GM18505 (cell line): ENCODE data around the gene POLK.
"Not testable (repeated sequence)": the region's sequence is repeated elsewhere in the genome, so short reads cannot be mapped to it uniquely, and the experiment has no call there.

Experiments
- ATAC-seq: cut with Tn5 transposase; IDR thresholded peaks from one replicate; pipeline ENCODE4 v1.9.1; 2021; ENCODE audit not compliant: unreplicated experiment
- POLR2A ChIP-seq: IDR thresholded peaks from 4 replicates; pipeline ENCODE4 v1.6.1; 2011; ENCODE audit warnings: borderline replicate concordance; ENCODE audit not compliant: insufficient read depth, insufficient read length; ENCODE audit errors: extremely low read depth

The POLK gene

DNA sequence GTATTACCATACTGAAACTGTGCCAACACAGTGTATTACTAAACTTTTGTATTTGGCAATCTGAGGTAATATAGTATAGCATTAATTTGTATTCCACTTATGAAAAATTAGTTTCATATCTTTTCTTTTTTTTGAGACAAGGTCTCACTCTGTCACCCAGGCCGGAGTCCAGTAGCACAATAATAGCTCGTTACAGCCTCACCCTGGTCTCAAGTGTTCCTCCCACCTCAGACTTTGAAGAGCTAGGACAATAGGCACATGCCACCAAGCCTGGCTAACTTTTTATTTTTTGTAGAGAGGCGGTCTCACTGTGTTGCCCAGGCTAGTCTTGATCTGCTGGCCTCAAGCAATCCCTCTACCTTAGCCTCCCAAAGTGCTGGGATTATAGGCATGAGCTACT lies 36.1 kb downstream of the POLK start:
- no peak for TF ChIP-seq POLR2A
- ATAC-seq = no peak

DNA sequence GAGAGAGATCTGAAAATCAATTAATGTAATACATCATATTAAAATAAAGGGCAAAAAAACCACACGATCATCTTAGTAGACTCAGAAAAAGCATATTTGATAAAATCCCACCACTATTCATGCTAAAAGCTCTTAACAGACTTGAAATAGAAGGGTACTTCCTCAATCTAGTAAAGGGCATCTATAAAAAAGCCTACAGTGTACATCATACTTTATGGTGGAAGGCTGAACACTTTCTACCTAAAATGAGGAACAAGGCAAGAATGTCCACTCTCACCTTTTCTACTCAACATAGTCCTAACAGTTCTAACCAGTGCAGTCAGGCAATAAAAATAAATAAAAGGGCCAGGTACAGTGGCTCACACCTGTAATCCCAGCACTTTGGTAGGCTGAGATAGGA lies 38.9 kb downstream of the POLK start:
- ATAC-seq = no peak
- TF ChIP-seq POLR2A = no peak

DNA sequence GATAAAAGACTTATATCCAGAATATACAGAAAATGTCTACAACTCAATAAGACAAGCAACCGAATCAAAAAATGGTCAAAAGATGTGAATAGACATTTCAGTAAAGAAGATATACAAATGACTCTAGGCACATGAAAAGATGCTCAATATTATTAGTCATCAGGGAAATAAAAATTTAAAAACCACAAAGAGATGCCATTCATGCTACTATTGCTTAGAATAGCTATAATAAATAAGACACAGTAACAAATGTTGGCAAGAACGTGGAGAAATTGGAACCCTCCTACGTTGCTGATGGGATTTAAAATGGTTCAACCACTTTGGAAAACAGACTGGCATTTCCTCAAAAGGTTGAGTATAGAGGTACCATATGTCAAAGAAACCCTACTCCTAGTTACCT lies 39.8 kb downstream of the POLK start:
- no peak for TF ChIP-seq POLR2A
- no peak for ATAC-seq

DNA sequence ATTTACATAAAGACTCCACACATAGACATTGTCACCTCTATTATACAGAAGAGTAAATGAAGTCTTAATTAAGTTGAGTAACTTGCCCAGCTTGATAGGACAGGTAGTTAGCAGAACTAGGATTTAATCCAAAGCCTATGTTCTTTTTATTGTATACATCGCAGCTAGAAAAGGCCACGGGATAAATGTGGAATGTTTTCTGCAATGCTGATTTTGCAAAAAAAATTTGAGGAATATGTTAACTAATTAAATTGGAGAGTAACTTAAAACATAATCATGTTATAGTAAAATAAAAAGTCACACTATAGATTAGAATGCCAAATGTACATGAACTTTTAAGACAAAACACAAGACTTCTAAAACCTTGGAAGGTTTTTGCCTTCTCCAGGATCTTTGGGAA lies 41.1 kb downstream of the POLK start:
- ATAC-seq = no peak
- no peak for TF ChIP-seq POLR2A

DNA sequence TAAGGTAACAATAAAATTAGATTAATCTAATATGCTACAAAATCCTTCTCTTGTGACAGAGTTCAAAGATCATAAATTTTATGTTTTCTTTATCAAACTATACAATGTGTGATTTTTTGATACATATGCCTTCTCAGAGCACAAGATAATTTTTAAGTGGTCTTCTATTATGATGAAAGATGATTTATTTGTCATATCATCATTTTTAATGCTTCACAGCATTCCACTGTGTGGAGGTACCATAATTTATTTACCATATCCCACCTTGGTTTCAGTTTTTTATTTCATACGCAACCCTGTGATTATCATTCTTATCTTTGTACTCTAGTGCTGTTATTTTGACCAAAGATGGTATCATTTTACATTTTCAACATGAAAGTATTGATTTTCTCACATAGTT lies 41.7 kb downstream of the POLK start:
- ATAC-seq = no peak
- TF ChIP-seq POLR2A = no peak

DNA sequence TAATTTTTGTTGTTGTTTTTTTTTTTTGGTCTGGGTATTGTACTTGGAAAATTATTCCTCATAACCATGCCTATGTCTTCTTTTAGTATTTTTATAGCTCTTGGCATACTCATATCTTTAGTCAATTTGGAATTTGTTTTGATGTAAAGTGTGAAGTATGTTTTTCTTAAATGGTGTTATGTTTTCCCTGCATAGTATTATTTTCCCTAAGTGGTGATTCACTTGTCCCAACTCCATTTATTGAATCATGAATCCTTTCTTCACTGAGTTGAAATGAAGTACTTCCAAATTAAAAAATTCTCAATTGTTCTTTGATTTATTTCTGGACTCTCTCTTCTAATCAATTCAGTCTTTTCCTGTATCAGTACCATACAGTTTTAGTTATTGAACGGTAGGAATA lies 46.5 kb downstream of the POLK start:
- no peak for TF ChIP-seq POLR2A
- no peak for ATAC-seq

DNA sequence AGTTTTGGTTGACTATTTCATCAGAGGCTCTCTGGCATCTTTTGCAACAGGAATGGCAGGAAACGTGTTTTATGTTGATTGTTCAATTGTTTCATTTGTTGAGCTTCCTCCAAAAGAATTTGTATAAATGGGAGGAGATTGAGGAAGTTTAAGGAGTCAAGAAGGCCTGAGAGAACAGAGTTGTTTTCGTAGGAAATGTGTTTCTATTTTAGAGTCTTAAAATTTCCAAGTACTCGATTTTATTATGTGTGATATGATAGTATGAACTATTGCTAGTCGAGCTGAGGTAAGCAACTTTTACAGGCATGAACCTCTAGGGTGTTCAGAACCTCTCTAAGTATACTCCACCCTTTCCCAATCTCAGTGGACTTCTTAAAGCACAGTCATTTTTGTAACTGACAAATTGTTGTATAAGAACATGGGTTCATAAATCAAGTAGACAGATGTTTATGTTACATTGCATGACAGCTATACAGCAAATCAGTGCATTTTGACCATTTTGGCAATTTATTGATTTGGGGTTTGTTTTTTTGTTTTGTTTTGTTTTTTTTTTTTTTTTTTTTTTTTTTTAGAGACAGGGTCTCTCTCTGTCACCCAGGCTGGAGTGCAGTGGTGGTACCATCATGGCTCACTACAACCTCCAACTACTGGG lies 47.4 kb downstream of the POLK start:
- ATAC-seq = no peak
- no peak for TF ChIP-seq POLR2A

DNA sequence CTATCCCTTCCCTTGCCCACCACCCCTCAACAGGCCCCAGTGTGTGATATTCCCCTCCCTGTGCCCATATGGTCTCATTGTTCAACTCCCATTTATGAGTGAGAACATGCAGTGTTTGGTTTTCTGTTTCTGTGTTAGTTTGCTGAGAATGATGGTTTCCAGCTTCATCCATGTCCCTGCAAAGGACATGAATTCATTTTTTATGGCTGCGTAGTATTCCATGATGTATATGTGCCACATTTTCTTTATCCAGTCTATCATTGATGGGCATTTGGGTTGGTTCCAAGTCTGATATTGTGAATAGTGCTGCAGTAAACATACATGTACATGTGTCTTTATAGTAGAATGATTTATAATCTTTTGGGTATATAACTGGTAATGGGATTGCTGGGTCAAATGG lies 49.0 kb downstream of the POLK start:
- not testable (repeated sequence) for ATAC-seq

DNA sequence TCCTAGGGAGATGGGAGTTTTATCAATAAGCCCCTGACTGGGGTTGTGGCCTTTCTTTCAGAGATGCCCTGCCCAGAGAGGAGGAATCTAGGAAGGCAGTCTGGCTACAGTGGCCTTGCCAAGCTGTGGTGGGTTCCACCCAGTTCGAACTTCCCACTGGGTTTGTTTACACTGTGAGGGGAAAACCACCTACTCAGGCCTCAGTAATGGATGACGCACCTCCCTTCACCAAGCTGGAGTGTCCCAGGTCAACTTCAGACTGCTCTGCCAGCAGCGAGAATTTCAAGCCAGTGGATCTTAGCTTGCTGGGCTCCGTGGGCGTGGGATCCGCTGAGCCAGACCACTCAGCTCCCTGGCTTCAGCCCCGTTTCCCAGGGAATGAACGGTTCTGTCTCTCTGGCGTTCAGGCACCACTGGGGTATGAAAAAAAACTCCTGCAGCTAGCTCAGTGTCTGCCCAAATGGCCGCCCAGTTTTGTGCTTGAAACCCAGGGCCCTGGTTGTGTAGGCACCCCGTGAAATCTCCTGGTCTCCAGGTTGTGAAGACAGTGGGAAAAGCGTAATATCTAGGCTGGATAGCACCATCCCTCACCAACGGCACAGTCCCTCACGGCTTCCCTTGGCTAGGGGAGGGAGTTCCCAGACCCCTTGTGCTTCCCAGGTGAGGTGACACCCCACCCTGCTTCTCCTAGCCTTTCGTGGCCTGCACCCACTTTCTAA lies 54.5 kb downstream of the POLK start:
- not testable (repeated sequence) for ATAC-seq

DNA sequence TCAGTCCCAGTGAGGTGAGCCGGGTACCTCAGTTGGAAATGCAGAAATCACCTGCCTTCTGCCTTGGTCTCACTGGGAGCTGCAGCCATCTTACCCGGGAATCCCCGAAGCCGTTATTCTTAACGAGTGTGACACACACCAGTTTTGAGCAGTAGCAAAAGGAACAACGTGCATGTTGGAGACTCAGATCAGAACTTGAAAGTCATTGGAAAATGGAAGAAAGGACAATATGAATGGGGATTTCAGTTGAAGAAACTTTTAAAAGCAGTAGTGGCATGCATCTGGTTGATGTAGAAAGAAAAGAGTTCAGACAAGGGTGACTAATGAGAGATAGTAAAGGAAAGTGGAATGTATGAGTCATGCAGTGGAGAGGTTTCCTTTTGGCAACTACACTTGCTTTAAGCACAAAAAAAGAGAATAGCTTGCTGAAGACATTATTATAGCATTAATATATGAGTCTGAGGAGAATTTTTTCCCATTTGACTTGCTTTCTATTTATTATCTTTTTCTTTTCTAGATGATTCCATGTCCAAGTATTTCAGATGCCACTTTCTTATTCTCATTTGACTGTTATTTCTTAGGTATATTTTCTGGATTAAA lies 55.1 kb downstream of the POLK start:
- no peak for TF ChIP-seq POLR2A
- ATAC-seq = peak; percentile 76

DNA sequence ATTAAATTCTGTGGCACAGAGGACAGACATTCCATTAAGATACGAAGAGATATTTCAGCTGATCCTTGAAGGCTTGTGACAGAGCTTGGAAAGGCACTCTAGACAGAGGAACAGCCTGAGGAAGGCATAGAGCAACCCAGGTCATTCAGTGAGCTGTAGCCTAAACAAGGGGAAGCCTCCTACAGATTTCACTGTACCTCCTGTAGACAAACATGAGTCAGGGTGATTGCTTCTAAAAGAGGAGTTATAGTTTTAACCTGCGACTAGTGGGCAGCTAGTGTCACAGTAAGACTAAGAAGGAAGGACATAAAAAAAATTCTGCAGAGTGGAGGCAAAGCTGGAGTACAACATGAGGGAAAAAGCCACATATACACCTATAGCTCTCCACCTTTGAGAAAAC lies 56.0 kb downstream of the POLK start:
- peak; percentile 42 for ATAC-seq
- no peak for TF ChIP-seq POLR2A

DNA sequence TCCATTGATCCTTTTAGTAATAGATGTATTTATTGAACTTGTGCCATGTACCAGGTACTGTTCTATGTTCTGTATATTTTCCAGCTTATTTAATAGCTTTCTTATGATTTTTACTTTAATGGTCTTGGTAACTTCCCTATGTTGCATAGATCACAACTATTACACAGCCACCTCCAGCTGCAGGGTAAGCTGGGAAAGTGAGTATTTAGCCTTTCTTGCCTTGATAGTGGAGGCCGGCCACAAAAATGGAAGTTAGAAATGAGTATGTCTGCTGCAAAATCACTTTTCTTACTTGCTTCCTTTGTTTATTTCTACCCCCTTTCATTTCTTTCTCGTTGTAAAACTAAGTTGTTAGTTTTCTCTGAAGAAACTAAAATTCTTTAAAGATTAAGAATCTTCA lies 56.5 kb downstream of the POLK start:
- TF ChIP-seq POLR2A = no peak
- ATAC-seq = no peak

DNA sequence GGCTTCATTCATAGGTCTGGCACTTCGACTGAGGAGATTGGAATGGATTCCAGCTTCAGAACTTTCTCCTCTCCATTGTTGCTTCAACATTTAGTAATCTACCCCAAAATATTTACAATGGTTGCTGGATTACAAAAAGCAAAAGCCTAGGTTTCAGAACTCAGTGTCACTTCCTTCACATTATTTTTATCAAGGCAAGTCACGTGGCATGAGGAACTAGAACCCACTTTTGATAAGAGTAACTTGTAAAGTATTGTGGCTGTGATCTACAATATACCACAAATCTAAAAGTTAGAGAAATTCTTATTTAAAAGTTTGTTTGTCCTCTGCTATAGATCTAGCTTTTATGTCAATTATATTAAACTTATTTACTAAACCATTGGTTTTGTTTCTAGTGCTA lies 59.9 kb downstream of the POLK start:
- no peak for ATAC-seq
- no peak for TF ChIP-seq POLR2A

DNA sequence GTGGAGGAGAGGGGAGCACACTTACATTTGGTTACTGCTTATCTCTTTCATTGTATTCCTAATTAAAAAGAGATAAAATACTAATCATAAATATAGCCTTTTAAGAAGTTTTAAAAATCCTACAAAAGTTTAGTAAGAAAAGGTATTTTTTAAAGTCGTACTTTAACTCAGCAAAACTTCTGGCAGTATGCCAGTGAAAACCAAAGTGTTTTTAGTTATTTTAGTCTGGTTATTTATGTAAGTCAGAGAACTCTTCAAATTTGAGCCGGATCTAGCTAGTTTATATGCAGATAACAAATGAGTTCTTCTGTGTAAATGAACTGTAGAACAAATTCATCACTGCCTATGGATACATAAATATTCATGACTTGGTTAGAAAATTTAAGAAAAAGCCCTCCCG lies 63.1 kb downstream of the POLK start:
- ATAC-seq = peak; percentile 23

DNA sequence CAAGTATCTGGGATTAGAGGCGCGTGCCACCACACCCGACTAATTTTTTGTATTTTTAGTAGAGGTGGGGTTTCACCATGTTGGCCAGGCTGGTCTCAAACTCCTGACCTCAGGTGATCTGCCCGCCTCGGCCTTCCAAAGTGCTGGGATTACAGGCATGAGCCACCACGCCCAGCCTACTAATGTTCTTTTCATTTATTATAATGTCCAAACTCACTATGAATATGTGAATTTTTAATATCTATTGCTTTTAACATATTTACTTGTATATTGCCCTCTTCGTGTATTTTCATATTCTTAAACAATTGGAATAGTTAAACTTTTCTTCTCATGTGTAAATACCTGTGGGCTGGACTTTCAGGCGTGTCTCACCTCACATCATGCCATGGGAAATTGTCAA lies 66.6 kb downstream of the POLK start:
- ATAC-seq = not testable (repeated sequence)

More for the DNA sequence above, 63.1 kb downstream of the POLK start:
- TF ChIP-seq POLR2A = no peak
